HG02938 (cell line): ENCODE results near the gene UBE2Q2.
"Not testable (repeated sequence)": the region's sequence is repeated elsewhere in the genome, so short reads cannot be mapped to it uniquely, and the experiment has no call there.

Experiments used
- ATAC-seq: cut with Tn5 transposase; IDR thresholded peaks from one replicate; pipeline ENCODE4 v1.9.1; 2021; ENCODE audit warnings: mild to moderate bottlenecking, moderate library complexity; ENCODE audit not compliant: unreplicated experiment

Gene UBE2Q2

GRCh38 chr15:75842722-75843677, at the start of gene UBE2Q2:
TSS of gene UBE2Q2 (plus strand) at chr15:75843447. CDS start at chr15:75843667, 220 bp downstream.
- ATAC-seq, result no peak

DNA sequence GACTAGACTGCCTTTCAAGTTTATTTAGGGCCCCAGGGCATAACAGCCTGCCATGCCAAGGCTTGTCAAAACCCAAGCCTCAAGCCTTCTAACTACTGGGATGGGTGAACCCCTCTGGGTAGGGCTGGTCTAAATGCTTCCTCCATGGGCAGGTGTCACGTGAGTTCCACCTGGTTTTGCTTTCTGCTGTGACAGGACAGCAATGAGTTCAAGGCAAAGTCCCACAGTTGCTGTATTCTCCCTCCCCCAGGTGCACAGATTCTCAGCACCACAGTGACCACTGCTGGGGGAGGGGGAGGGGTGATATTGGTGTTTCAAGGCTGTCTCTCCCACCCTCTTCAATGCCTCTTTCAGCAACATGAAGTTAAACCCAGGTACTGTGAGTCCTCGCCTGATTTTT, 46.9 kb upstream of the UBE2Q2 start:
- ATAC-seq, result no peak

GRCh38 chr15:75797146-75797545, 46.1 kb upstream of the UBE2Q2 start:
- not testable (repeated sequence) for ATAC-seq

GRCh38 chr15:75799190-75799589, 44.1 kb upstream of the UBE2Q2 start:
- ATAC-seq, result no peak

DNA sequence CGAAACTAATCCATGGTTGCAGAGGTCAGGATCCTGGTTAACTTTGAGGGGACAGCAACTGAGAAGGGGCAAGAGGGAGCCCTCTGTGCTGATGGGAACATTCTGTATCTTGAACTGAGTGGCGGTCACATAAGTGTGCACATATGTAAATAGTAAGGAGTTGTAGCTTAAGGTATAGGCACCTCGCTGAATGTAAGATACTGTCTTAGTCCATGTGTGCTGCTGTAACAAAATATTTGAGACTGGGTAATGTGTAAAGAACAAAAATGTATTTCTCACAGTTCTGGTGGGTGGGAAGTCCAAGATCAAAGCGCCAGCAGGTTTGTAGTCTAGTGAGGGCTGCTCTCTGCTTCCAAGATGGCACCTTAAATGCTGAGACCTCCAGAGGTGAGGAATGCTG, 42.8 kb upstream of the UBE2Q2 start:
- not testable (repeated sequence) for ATAC-seq

GRCh38 chr15:75801859-75802593, 41.2 kb upstream of the UBE2Q2 start:
- ATAC-seq, result no peak

DNA sequence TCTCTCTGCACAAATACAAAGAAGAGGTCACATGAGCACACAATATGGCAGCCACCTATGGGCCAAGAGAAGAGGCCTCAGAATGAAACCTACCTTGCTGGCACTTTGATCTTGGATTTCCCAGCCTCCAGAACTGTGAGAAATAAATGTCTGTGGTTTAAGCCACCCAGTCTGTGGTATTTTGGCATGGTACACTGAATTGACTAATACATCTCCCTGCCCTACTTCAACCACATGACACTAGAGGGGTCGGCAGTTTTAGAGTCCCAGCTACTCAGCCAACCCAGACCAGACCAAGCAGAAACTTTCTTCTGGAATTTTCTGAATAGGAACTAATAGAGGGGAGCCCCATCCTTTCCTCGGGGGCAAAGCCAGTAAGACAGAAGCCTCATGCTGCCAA, 35.8 kb upstream of the UBE2Q2 start:
- not testable (repeated sequence) for ATAC-seq

GRCh38 chr15:75808009-75808408, 35.2 kb upstream of the UBE2Q2 start:
- ATAC-seq, result not testable (repeated sequence)

DNA sequence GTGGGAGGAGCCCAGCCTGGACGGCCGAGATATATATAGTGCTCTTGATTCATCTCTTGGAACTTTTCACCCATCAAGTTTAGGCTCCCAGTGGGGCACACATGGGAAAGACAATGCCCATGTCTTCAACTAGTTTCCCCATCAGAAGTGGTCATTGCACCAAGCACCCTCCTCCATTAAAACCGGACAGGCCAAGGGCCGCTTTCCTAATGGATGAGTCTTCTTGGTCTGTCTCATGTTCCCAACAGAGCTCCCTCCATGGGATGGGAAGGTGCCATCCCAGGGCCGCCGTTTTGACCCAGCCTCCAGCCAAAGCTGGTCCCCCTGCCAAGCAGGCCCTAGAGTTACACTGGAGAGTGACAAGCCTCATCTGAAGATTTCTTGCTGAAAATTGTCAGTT, 34.7 kb upstream of the UBE2Q2 start:
- ATAC-seq, result no peak

DNA sequence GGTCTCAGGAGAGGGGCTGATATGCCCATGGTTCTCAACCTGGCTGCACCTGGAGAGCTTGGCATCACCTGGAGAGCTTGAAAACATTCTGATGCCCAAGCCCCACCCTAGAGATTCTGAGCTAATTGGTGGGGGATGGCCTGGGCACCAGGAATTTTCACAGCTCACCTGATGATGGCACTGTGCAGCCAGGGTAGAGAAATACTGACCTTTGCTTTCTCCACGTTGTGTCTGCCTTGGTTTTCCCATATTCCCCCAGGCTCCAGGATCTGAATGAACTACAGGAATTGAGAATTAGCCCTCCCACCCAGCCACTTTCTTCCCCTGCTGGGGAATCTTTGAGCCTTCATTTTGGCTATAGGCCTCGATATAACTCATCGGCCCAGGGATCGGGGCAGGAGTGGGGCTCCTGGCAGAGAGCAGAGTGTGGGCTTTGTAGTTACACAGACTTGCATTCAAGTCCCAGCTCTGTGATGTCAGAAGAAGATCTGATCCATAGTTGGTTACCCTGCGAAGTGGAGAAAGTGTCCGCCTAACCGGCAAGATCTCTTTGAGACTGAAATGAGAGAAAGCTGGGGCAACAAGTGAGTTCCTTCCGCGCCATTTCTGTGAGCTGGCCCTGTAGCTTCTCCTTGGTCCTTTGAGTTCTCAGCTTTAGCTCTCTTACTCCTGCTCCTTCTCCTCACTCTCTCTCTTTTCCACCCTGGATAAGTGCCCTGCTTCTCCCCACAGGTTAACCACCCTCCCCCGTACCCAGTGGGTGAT, 33.1 kb upstream of the UBE2Q2 start:
- no peak for ATAC-seq

DNA sequence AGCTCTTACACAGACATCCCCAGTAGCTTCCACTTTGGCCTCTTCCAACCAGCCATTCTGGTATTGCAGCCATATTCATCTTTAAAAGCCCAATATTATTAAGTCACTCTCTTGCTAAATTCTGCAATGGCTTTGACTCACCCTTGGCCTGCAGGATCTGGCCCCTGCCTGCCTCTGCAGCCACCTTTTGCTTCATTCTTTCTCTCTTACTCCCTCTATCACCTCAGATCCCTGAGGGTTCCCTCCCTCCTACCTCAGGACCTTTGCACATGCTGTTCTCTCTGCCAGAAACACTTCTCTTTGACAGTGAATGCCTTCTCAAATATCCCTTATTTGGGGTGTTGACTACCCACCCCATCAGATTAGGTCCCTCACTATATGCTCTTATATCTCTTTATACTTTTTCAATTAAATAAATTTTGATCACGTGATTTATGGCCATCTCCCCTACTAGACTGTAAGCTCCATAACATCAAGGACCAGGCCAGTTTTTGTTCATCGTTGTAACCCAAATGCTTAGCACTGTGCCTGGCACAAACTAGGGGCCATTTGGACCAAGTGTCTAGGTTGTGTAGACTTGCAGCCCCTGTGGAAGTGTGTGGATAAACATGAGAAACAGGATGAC, 32.3 kb upstream of the UBE2Q2 start:
- ATAC-seq, result no peak

DNA sequence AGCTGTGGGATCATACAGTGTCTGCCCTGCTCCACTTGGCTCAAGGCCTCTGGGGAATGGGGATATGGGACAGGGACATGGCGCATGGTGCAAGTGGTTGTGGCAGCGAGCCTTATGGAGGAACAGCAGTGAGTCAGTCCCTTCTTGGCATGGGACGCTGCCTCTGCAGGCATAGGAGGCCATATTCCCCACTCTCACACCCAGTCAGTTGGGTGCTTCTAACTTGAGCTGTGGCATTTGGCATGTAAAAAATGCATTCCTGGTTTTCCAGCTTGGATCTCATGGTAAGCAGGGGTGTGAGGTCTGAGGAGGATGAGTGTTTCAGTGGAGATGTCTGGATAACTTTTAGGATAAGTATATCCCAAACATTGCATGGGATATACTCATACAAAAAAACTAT, 31.6 kb upstream of the UBE2Q2 start:
- ATAC-seq, result no peak

DNA sequence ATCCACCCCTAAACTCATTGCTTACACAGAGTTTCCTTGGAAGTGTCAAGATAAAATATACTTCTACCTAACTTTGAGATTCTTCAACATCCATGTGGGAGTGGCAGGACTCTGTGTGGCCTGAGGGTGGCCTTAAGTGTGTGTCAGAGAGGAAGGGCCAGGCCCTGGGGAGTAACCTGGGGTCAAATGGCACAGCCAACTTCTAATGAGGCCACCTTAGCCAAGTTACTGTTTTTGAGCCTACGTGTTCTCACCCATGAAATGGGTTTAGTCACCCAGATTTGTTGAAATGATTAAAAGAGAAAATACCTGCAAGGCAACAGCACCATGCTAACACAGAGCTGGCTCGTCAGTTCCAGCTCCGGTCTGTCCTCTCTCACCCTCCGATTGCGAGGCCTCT, 28.5 kb upstream of the UBE2Q2 start:
- no peak for ATAC-seq

GRCh38 chr15:75815811-75816719, 27.2 kb upstream of the UBE2Q2 start:
- ATAC-seq, result no peak

DNA sequence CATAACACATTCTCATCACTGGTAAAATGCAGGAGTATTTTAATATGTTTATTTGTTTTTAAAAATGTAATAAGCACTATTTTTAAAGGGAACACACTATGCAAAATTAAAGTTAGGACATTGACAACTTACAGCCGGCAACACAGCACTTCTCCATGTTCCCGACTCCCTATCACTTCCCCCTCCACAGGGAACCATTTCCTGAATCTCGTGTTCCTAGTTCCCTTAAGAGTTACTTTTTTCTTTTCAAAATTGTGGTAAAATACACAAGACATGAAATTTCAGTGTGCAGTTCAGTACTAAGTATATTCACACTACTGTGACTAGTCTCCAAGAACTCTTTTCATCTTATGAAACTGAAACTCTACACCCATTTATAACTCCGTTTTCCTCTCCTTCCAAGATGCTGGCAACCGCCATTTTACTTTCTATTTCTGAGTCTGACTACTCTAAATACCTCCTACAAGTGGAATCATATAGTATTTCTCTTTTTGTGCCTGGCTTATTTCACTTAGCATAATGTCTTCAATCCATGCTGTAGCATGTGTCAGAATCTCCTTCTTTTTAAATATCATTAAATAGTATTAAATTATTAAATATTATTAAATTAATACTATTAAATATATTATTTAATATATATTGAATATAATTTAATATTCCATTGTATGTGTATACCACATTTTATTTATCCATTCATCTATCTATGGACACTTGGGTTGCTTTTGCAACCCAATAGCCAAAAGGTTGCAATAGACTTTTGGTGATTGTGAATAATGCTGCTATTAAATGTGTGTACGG, 25.9 kb upstream of the UBE2Q2 start:
- ATAC-seq, result no peak

- ATAC-seq, result no peak
These were observed 23.0 kb upstream of the UBE2Q2 start for GRCh38 chr15:75820206-75820605.

GRCh38 chr15:75821786-75822345, 21.4 kb upstream of the UBE2Q2 start:
- ATAC-seq, result no peak

DNA sequence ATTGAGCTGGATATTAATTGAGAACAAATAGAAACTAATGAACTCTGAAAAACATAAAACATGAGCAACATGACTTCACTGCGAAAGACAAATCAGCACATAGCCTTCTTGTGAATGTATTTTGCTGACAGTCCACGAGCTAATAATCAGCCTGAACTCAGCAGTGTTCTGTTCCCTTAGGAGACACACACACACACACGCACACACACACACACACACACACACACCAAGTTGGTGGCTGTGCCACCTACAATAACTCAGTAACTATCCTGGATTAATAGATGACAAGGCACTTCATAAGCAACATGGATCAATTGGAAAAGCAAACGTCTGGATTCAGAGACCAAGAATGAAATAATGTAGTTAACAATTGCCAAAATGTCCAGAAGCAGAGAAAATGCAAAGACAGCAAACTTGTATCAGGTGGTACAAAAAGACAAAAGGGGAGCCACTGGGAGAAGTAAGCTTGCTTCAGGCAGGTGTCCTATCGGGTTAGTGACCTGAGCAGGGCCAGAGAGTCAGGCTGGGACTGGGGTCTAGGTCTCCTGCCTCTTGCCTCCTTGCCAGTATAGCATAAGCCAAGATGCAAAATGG, 20.5 kb upstream of the UBE2Q2 start:
- no peak for ATAC-seq
